DOHH2 (cell line): Measurements from ENCODE around the gene DDX41.

Source experiments
- CTCF ChIP-seq: fragments of 200-600 bp; sonication (generic); IDR thresholded peaks from one replicate; pipeline ENCODE4 v1.5.1; 2014; ENCODE audit warnings: antibody characterized with exemption, mild to moderate bottlenecking, low read depth, low read length; ENCODE audit not compliant: poor library complexity, severe bottlenecking
- EZH2phosphoT487 ChIP-seq: fragments of 200-600 bp; sonication (generic); IDR thresholded peaks from 2 replicates; pipeline ENCODE4 v1.6.1; 2017; ENCODE audit warnings: borderline replicate concordance, mild to moderate bottlenecking, antibody characterized with exemption, low read length, moderate library complexity, mixed read lengths

- no peak for TF ChIP-seq CTCF
- no peak for TF ChIP-seq EZH2phosphoT487
Measured at GRCh38 chr5:177512736-177513380, 3.9 kb downstream of the DDX41 start.
